Bronchial epithelial cell (primary cell): ENCODE measurements around the gene CHD8. TPM values are rescaled to one million over a fixed set of nuclear protein-coding genes. Genes with fewer than 3 reads are reported as not detected.

Experiments
- DNase-seq: peaks from one replicate; pipeline ENCODE4 v3.0.0-alpha.2; 2010; ENCODE audit warnings: low read depth
- FAIRE-seq: peaks from 2 replicates; lab custom pipeline; 2011; peaks lifted over from hg19 to GRCh38; lab: Jason Lieb, UNC
- H3K27me3 ChIP-seq: 2 replicates; pipeline ENCODE4 v1.5.1; 2011; ENCODE audit warnings: low read length; ENCODE audit not compliant: control insufficient read depth, insufficient read depth
- H3K36me3 ChIP-seq: 2 replicates; pipeline ENCODE4 v1.5.1; 2011; ENCODE audit warnings: low read length; ENCODE audit not compliant: control insufficient read depth, insufficient read depth
- H3K4me3 ChIP-seq: 2 replicates; pipeline ENCODE4 v1.5.1; 2011; ENCODE audit warnings: mild to moderate bottlenecking, low read depth, low read length, control low read depth
- total RNA-seq: library from RNA; depleted of rRNA; stranded (reverse); fragments of >200 nt; gene quantifications from 2 replicates; pipeline ENCODE4 v1.2.1, GENCODE V29; 2014
- TF ChIP-seq, protein P1 (sequence below): IDR thresholded peaks from 2 replicates; pipeline ENCODE4 v1.5.1; 2011; ENCODE audit warnings: mild to moderate bottlenecking, moderate library complexity, low read length, control low read depth, inconsistent platforms; ENCODE audit not compliant: insufficient read depth, severe bottlenecking

The CHD8 gene
- total RNA-seq, 1 donor from 2014 or later: 29.7 TPM

DNA sequence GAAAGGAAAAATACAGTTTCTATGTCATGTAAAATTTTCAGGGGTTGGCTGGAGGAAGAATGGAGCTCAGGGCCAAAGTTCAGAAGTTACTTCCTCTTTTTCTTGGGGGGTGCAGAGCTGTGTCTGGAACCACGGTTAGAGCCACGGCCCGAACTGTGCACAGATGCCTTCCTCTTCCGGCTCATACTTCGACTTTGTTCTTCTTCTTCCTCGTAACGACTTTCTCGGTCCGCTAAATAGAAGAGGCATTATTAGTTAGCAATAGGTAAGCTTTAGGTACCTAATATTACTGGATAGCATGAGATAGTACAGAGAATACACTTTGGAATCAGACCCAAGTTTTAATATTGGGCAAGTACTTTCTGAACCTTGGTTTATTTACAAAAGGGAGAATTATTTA lies 103.3 kb downstream of the CHD8 start:
- FAIRE-seq: no peak
- Histone ChIP-seq H3K36me3 (peaks cover 17% of the 10 kb centered on the region), H3K4me3 (no peak overlapping the region), H3K27me3 (no peaks in the 10 kb centered on the region)
- no peak for DNase-seq
- TF ChIP-seq, protein P1, sequence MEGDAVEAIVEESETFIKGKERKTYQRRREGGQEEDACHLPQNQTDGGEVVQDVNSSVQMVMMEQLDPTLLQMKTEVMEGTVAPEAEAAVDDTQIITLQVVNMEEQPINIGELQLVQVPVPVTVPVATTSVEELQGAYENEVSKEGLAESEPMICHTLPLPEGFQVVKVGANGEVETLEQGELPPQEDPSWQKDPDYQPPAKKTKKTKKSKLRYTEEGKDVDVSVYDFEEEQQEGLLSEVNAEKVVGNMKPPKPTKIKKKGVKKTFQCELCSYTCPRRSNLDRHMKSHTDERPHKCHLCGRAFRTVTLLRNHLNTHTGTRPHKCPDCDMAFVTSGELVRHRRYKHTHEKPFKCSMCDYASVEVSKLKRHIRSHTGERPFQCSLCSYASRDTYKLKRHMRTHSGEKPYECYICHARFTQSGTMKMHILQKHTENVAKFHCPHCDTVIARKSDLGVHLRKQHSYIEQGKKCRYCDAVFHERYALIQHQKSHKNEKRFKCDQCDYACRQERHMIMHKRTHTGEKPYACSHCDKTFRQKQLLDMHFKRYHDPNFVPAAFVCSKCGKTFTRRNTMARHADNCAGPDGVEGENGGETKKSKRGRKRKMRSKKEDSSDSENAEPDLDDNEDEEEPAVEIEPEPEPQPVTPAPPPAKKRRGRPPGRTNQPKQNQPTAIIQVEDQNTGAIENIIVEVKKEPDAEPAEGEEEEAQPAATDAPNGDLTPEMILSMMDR: no peak

DNA sequence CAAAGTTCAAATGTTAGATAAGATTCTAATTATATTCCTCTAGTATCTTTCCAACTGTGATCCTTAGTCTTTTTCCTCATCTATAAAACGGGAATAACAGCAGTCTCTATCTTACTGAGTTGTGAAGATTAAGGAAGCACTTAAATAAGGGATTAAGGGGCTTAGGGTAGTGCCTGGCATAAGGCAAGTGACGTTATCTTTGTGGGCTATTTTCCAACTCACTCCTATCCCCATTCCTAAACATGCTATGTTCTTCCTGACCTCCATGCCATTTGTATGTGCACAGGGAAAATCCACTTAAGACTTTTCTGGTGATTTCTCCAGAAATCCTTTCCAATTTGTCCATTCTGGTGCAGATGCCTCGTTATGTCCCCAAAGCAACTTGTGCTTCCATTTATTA lies 105.4 kb downstream of the CHD8 start:
- DNase-seq (no peak), FAIRE-seq (no peak)
- Histone ChIP-seq H3K4me3 (no peak overlapping the region), H3K36me3 (peaks cover 9% of the 10 kb centered on the region), H3K27me3 (no peaks in the 10 kb centered on the region)
- TF ChIP-seq, protein P1: no peak

DNA sequence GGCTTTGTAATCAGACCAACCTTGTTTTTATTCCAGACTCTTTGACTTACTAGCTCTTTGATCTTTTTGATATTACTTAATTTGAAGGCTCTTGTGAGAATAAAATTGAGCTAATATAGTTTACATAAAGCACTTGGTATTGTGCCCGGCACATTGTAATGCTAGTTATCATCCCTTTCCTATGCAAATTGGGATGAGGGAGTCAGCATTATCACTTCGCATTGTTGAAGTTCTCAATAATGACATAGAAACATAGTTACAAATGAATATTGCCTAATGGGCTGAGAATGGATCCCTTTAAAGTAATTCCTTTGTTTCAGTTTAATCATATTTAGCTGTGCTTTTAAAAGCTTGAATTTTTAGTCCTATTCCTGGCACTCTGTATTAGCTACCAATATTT lies 108.7 kb downstream of the CHD8 start:
- H3K36me3 ChIP-seq: peaks cover 3% of the 10 kb centered on the region
- no peaks in the 10 kb centered on the region for H3K27me3 ChIP-seq
- TF ChIP-seq, protein P1: no peak
- H3K4me3 ChIP-seq: no peak overlapping the region
- DNase-seq (no peak), FAIRE-seq (no peak)

DNA sequence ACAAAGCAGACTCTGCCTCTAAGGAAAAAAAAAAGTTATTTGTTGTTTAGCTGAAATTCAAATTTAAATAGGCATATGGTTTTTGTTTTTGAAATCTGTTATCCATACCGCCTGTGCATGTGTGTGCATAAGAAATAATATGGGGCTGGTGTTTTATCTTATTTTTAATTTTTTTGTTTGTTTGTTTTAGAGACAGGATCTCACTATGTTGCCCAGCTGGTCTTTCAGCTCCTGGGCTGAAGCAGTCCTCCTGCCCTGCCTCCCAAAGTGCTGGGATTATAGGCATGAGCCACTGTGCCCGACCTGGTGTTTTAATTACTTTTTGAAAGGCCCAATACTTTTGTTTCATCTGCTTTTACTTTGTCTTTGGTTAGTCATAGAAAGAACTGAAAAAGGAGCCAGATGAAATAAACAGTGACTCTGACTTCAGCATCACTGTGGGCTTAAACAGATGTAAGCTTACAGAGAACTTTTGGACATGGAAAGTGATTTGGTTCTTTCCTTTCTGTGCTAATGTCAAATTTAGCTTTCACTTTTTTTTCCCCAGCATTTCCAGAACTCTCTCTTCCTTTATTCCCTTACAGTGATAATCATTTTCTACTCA lies 109.3 kb downstream of the CHD8 start:
- no peaks in the 10 kb centered on the region for H3K36me3 ChIP-seq
- no peaks in the 10 kb centered on the region for H3K27me3 ChIP-seq
- FAIRE-seq: no peak
- no peak for DNase-seq
- TF ChIP-seq, protein P1: no peak
- H3K4me3 ChIP-seq: no peak overlapping the region

DNA sequence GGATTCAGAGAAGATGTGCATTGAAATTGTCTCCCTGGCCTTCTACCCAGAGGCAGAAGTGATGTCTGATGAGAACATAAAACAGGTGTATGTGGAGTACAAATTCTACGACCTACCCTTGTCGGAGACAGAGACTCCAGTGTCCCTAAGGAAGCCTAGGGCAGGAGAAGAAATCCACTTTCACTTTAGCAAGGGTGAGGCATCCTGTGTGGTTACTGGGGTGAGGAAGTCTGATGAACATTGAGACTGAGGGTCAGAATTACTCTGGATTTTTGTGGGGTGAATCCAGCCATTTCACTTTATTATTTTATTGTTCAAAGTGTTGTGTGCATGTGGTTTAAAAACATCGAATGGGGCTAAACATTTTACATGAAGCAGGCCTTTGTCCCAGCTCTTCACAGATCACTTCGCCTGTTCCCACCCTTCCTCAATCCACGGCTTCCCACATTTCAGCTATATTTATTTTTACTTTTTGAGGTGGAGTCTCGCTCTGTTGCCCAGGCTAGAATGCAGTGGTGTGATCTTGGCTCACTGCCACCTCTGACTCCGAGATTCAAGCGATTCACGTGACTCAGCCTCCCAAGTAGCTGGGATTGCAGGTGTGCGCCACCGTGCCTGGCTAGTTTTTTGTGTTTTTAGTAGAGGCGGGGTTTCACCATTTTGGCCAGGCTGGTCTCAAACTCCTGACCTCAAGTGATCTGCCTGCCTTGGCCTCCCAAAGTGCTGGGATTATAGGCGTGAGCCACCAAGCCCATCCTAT lies 112.7 kb downstream of the CHD8 start:
- no peak for FAIRE-seq
- no peak overlapping the region for H3K4me3 ChIP-seq
- TF ChIP-seq, protein P1: no peak
- no peaks in the 10 kb centered on the region for H3K36me3 ChIP-seq
- no peak for DNase-seq
- H3K27me3 ChIP-seq: no peaks in the 10 kb centered on the region

Other genes with a start within 250 kb of the CHD8 start
- gene HNRNPC, start 186.7 kb downstream of the CHD8 start, total RNA-seq: 870 and 967 TPM in 2 replicates
- gene RPGRIP1, start 176.0 kb downstream of the CHD8 start, total RNA-seq: not detected in 2 replicates
- 55.8 and 57.0 TPM in 2 replicates for gene SUPT16H, start 72.1 kb downstream of the CHD8 start, total RNA-seq
- 17.4 and 17.8 TPM in 2 replicates for gene RAB2B, start 20.8 kb upstream of the CHD8 start, total RNA-seq
- 16.6 and 23.0 TPM in 2 replicates for gene TOX4, start 21.1 kb upstream of the CHD8 start, total RNA-seq
- gene METTL3, start 55.2 kb upstream of the CHD8 start, total RNA-seq: 34.3 and 53.2 TPM in 2 replicates
- gene SALL2, start 70.2 kb upstream of the CHD8 start, total RNA-seq: under 0.01 and 0.13 TPM in 2 replicates
- not detected in 2 replicates for gene OR10G3, start 124.0 kb upstream of the CHD8 start, total RNA-seq
- not detected in 2 replicates for gene OR10G2, start 178.8 kb upstream of the CHD8 start, total RNA-seq
- gene OR4E2, start 197.7 kb upstream of the CHD8 start, total RNA-seq: not detected in 2 replicates
- gene OR4E1, start 217.7 kb upstream of the CHD8 start, total RNA-seq: under 0.01 TPM in 1 of 2 replicates, not detected in the other